GM11168 (cell line): ENCODE results near the gene MFSD6L.

Source experiments
- in situ Hi-C: fragments of 300-500 bp; cut with MboI; formaldehyde crosslinking; loops from one replicate; pipeline ENCODE4 v1.12.0; 2022; ENCODE audit warnings: low sequenced_read_pairs; ENCODE audit not compliant: unreplicated experiment

The MFSD6L gene

DNA sequence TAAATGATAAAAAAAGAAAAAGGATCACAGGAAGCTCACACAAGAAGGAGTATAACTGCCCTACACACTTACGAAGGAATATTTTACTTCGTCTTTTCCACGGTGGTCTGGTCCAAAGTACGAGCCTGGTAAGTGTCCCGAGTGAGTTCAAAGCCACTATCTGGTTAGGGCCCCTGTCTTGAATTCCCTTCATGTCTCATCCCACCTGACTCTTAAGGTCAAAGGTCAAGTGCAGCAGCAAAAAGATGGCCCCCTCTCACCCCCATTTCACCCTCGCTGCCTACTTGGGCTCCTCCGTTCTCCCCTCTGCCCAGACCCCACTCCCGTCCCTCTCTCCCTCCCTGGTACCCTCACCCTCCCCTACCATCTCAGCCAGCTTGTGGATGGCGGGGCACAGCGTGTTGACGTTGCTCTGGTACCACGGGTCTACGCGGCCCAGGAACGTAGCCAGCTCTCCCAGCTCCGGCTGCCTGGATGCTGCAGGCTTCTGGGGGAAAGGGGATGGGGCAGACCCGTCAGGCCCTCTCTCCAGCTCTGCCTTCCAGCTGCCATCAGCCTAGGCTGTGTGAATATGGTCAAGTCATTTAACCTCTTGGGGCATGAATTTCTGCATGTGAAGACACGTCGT is 27.8 kb upstream of the MFSD6L start:
- in situ Hi-C loops: no loop called here

DNA sequence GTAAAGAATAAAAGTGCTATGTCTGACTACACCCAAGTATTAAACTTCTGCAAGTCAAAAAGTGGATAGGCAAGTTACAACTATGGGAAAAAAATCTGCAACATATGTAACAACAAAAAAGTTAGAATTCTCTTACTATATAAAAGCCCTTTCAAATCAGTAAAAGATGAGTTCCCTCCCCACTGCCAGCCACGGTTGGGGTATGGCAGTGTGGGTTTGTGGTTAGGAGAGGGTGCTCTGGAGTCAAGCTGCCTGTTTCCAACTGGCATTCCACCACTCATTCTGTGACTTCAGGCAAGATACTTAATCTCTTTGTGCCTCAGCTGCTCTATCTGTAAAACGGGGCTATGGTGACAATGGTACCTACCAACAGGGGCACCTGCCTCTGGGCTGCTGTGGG is 26.6 kb upstream of the MFSD6L start:
- in situ Hi-C loops: no loop called here

- in situ Hi-C loops: no loop called here
Observed at GRCh38 chr17:8823279-8823678, 24.1 kb upstream of the MFSD6L start.

- in situ Hi-C loops: no loop called here
Observed at GRCh38 chr17:8822401-8823035, 23.4 kb upstream of the MFSD6L start.

- in situ Hi-C loops: no loop called here
Observed at GRCh38 chr17:8821446-8822105, 22.4 kb upstream of the MFSD6L start.

- in situ Hi-C loops: no loop called here
Observed at GRCh38 chr17:8820311-8821010, 21.3 kb upstream of the MFSD6L start.

DNA sequence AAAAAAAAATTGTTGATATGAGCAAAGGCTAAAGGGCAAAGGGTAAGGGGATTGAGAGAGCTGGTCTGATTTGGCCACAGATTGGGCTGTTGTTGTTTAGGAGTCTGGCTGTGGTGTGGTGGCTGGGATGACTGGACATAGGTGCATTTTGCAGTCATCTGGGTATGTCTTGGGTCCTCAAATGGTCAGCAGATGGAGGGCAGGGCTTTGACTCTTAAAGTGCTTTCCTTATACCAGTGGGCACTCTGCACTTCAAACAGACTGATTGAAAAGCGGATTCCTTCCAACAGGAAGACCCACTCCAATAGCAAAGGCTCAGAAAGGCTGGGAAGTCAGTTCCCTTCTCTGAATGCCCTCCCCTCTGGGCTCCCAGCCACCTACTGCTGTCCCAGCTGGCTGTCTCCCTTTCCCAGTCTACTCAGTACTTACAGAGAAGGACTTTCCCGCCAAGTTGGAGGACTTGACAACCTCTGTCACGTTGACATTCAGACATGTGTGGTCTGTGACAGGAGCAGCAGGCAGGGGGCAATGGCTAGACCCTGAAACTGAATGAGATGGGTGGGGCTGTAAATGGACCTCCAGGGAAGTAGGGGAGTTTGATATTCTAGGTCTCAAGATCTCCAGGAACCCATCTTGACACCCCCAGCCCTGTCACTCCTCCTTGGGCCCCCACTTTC is 19.6 kb upstream of the MFSD6L start:
- in situ Hi-C loops: no loop called here

GRCh38 chr17:8818047-8818446 is 18.9 kb upstream of the MFSD6L start:
- in situ Hi-C loops: no loop called here

GRCh38 chr17:8806926-8807550 is 7.9 kb upstream of the MFSD6L start:
- in situ Hi-C loops: loop anchor here (10.0 kb wide), 1 partner anchor 88 kb away; no protein-coding TSS in a partner anchor

- in situ Hi-C loops: loop anchor here (10.0 kb wide), 1 partner anchor 88 kb away; no protein-coding TSS in a partner anchor
Observed at GRCh38 chr17:8806253-8806925, 7.2 kb upstream of the MFSD6L start.

GRCh38 chr17:8805396-8805795 is 6.2 kb upstream of the MFSD6L start:
- in situ Hi-C loops: loop anchor here (10.0 kb wide), 1 partner anchor 89 kb away; no protein-coding TSS in a partner anchor

DNA sequence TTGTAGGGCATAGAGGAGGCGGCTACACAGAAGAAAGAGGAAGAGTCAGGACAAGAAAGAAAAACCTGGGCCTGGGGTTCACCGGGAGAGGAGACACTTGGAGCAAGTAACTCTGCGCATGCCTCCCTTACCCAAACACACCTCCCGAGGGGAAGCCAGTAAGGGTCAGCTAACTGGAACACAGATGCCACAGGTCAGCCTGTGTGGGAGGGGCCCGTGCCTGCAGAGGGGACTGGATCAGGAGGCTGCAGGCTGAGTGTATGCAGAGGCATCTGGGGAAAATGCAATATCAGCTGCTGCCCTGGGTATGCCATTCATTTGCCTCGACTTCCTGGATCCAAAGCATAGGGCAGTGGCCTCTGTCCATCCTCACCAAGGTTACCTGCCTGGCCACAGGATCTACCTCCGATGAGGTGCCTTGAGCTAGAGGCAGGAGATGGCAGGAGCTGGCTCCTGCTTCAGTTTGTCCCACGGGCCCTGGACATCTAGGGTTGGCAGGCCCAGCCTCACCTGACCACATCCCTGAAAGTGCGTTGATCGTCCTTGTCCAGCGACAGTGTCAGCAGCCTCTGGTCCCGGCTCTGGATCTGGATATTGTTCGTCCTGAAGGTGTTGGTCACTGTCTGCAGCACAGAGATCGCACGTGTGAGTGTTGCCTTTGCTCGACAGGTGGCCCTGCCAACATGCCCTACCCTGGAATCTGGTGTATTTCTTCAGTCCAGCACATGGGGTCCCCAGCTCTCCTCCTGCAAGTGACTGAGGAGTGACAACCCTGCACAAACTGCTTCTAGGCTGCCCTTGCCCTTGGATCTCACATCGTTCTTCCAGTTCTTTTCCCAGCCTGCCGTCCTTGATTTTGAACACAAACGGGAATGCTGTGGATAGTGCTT is 4.6 kb upstream of the MFSD6L start:
- in situ Hi-C loops: loop anchor here (10.0 kb wide), 1 partner anchor 91 kb away; no protein-coding TSS in a partner anchor

DNA sequence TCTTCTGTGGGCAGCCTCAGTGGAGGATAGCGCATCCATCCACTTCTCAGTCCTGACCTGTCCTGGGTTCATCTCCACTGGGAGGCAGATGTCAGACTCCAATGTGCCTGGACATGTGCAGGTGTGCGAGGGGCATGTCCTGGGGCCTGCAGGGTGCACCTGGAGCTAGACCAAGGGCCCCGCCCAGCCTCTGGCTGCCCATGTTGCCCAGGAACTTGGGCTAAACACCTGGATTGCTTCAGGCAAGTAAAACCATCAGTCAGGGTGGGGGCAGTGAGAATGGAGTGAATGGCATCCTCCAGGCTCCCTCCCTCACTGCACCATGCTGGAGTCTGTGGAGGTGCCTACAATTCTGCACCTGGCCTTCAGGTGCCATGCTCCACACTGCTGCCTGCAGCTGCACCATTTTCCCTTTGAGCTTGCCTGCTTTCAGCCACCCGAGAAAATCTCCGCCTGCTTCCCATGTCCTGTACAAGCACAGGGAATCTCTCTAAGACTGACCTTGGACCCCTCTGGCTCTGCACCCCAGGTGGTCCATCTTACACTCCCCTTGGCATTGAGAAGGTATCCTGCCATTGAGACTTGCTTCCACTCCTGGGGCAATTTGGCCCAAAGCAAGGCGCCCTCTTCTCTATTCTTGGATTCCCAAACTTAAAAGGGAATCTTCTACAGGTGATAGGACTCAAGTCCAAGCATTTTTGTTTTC is 2.1 kb upstream of the MFSD6L start:
- in situ Hi-C loops: loop anchor here (10.0 kb wide), 1 partner anchor 94 kb away; no protein-coding TSS in a partner anchor

DNA sequence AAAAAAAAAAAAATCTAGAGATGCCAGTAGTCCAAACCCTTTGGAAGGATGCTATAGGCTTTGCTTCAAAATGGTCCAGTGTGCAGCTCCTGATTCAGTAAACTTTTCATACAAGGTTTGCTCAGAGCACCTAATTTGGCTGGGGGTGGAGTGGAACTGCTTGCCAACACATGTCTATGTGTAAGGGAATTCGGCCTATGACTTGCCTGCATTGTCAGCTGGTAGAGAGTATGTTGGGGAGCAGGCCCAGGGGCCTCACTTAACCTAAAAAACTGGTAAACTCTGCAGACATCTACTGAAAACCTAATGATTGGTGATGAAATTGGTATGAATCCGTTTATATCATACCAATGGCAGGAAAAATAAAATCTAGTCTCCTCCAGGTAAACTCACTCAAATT is 1.5 kb upstream of the MFSD6L start:
- in situ Hi-C loops: loop anchor here (10.0 kb wide), 1 partner anchor 94 kb away; no protein-coding TSS in a partner anchor

DNA sequence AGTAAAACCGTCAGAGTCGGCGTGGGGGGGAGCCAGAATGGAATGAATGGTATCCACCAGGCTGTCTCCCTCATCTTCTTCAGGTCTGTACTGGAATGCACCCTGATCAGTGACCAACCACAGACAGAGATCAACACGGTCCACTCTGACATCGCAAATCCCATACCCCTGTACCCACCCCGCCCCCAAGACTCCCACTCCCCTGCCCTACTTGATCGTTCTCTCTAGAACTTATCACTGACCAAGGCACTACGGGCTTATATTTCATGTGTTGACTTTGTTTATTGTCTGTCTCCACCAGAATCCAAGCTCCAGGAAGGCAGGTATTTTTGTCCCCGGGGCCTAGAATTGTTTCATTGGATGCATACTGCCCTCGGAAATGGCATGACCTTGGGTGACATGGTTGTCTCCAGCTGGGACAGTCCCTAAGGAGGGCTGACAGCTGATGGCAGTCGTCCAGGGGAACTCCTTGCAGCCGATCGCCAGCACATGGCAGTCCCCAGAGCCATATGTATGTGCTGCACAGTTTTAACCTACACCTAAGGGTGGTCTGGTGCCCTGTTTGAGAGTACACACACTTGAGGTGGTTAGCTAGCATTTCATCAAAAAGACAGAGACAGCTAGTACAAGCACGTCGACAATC is 526 bp upstream of the MFSD6L start:
- in situ Hi-C loops: loop anchor here (10.0 kb wide), 1 partner anchor 95 kb away; no protein-coding TSS in a partner anchor

DNA sequence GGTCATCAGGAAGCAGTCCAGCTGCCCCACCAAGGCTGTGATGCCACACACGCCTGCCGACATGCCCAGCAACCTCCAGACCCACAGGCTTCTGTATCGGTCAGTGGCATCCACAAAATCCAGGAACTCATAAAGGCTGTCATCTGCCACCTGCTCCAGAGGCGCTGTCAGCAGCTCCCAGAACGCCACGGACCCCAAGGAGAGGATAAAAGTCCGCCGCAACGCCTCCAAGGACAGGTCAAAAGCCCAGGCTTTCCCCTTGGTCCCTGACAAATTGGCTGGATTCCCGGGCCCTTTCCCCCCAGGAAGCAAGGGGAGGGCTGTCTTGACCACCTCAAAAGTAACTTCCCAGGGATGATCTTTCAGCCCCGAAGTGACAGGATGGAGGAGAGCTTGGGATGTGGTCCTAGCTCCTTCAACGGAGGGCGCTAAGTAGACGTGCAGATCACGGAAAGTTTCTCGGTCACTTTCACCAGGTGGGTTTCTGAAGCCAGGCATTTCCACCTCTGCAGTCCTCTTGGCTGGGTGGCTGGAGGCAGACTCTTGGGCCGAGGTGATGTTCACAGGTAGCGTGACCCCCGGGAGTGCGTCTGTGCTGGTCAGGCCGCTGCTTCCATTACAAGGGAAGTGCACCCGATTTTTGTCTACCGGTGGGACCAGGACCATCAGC is 854 bp downstream of the MFSD6L start:
- in situ Hi-C loops: no loop called here
